Neural progenitor cell (in vitro differentiated cells): ENCODE results near the gene ZMIZ1. TPM values are rescaled to one million over a fixed set of nuclear protein-coding genes. Genes with fewer than 3 reads are reported as not detected.

ENCODE experiments used
- DNase-seq: peaks from one replicate; pipeline ENCODE4 v3.0.0-alpha.2; 2016; ENCODE audit warnings: low spot score
- H2AFZ ChIP-seq: fragments of 200-600 bp; sonication (generic); replicated peaks from 2 replicates; pipeline ENCODE4 v1.6.1; 2016; ENCODE audit warnings: antibody characterized with exemption
- H3F3A ChIP-seq: fragments of 200-600 bp; sonication (generic); 2 replicates; pipeline ENCODE4 v1.6.1; 2016; ENCODE audit warnings: antibody characterized with exemption, low read depth
- H3K27ac ChIP-seq: fragments of 200-600 bp; sonication (generic); 2 replicates; pipeline ENCODE4 v1.5.1; 2016; ENCODE audit warnings: mild to moderate bottlenecking
- H3K27me3 ChIP-seq: fragments of 200-600 bp; sonication (generic); 2 replicates; pipeline ENCODE4 v1.6.1; 2016; ENCODE audit warnings: mild to moderate bottlenecking, moderate library complexity
- H3K36me3 ChIP-seq: fragments of 200-600 bp; sonication (generic); 2 replicates; pipeline ENCODE4 v1.5.1; 2016
- H3K4me1 ChIP-seq: fragments of 200-600 bp; sonication (generic); 2 replicates; pipeline ENCODE4 v1.6.1; 2016; ENCODE audit warnings: mixed run types
- H3K4me2 ChIP-seq: fragments of 200-600 bp; sonication (generic); 2 replicates; pipeline ENCODE4 v1.6.1; 2016
- H3K4me3 ChIP-seq: fragments of 200-600 bp; sonication (generic); 2 replicates; pipeline ENCODE4 v1.5.1; 2016
- H3K79me2 ChIP-seq: fragments of 200-600 bp; sonication (generic); 2 replicates; pipeline ENCODE4 v1.6.1; 2016; ENCODE audit warnings: low read depth
- H3K9ac ChIP-seq: fragments of 200-600 bp; sonication (generic); 2 replicates; pipeline ENCODE4 v1.6.1; 2016
- H3K9me3 ChIP-seq: fragments of 200-600 bp; sonication (generic); 2 replicates; pipeline ENCODE4 v1.5.1; 2016; ENCODE audit warnings: low read depth
- H4K20me1 ChIP-seq: fragments of 200-600 bp; sonication (generic); 2 replicates; pipeline ENCODE4 v1.6.1; 2016; ENCODE audit warnings: low read depth
- H3K27ac Mint-ChIP-seq: 3 replicates; pipeline ENCODE4 v1.8.0; 2021; ENCODE audit warnings: mixed read lengths
- H3K27me3 Mint-ChIP-seq: 2 replicates; pipeline ENCODE4 v1.8.0; 2022; ENCODE audit warnings: low read depth, mild to moderate bottlenecking, inconsistent platforms, moderate library complexity, mixed read lengths; ENCODE audit not compliant: insufficient read depth
- H3K36me3 Mint-ChIP-seq: 3 replicates; pipeline ENCODE4 v1.8.0; 2021; ENCODE audit warnings: mixed read lengths
- H3K4me1 Mint-ChIP-seq: 3 replicates; pipeline ENCODE4 v1.8.0; 2021; ENCODE audit warnings: mixed read lengths
- H3K4me3 Mint-ChIP-seq: 3 replicates; pipeline ENCODE4 v1.8.0; 2021; ENCODE audit warnings: mild to moderate bottlenecking, moderate library complexity, mixed read lengths
- H3K9me3 Mint-ChIP-seq: 3 replicates; pipeline ENCODE4 v1.8.0; 2020; ENCODE audit warnings: mixed read lengths
- EZH2 ChIP-seq: fragments of 200-600 bp; sonication (generic); IDR thresholded peaks from 2 replicates; pipeline ENCODE4 v1.6.1; 2017; ENCODE audit warnings: antibody characterized with exemption, mild to moderate bottlenecking, moderate library complexity
- EZH2phosphoT487 ChIP-seq: fragments of 200-600 bp; sonication (generic); IDR thresholded peaks from 2 replicates; pipeline ENCODE4 v1.6.1; 2017; ENCODE audit warnings: antibody characterized with exemption
- total RNA-seq: library from RNA; depleted of rRNA; stranded (reverse); fragments of >200 nt; gene quantifications from 2 replicates; pipeline ENCODE4 v1.2.3, GENCODE V29; 2015; ENCODE audit warnings: low replicate concordance
- TF ChIP-seq, protein P1 (sequence below): fragments of 200-600 bp; sonication (generic); IDR thresholded peaks from 2 replicates; pipeline ENCODE4 v1.5.1; 2017; ENCODE audit warnings: antibody characterized with exemption, mild to moderate bottlenecking

Gene ZMIZ1
- total RNA-seq, 1 donor from 2014 or later: 5.8 TPM

GRCh38 chr10:79192677-79193003 is 123.9 kb downstream of the ZMIZ1 start:
- no peak overlapping the region for H3K4me2 ChIP-seq
- TF ChIP-seq EZH2phosphoT487 (no peak), EZH2 (no peak)
- TF ChIP-seq, protein P1, sequence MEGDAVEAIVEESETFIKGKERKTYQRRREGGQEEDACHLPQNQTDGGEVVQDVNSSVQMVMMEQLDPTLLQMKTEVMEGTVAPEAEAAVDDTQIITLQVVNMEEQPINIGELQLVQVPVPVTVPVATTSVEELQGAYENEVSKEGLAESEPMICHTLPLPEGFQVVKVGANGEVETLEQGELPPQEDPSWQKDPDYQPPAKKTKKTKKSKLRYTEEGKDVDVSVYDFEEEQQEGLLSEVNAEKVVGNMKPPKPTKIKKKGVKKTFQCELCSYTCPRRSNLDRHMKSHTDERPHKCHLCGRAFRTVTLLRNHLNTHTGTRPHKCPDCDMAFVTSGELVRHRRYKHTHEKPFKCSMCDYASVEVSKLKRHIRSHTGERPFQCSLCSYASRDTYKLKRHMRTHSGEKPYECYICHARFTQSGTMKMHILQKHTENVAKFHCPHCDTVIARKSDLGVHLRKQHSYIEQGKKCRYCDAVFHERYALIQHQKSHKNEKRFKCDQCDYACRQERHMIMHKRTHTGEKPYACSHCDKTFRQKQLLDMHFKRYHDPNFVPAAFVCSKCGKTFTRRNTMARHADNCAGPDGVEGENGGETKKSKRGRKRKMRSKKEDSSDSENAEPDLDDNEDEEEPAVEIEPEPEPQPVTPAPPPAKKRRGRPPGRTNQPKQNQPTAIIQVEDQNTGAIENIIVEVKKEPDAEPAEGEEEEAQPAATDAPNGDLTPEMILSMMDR: no peak
- peaks cover 14% of the 10 kb centered on the region for H3F3A ChIP-seq
- no peak overlapping the region for H3K27ac ChIP-seq
- Mint-ChIP-seq H3K27ac (peak overlapping the region; percentile 82), H3K4me1 (peaks cover 60% of the 10 kb centered on the region), H3K9me3 (no peaks in the 10 kb centered on the region), H3K27me3 (peaks cover 9% of the 10 kb centered on the region), H3K36me3 (peaks cover 16% of the 10 kb centered on the region), H3K4me3 (no peak overlapping the region)
- DNase-seq: no peak
- peaks cover 19% of the 10 kb centered on the region for H3K4me1 ChIP-seq
- no peak overlapping the region for H2AFZ ChIP-seq
- H3K27me3 ChIP-seq: no peaks in the 10 kb centered on the region
- peaks cover 41% of the 10 kb centered on the region for H4K20me1 ChIP-seq
- no peaks in the 10 kb centered on the region for H3K9me3 ChIP-seq
- no peaks in the 10 kb centered on the region for H3K79me2 ChIP-seq
- no peak overlapping the region for H3K9ac ChIP-seq
- H3K4me3 ChIP-seq: no peak overlapping the region
- H3K36me3 ChIP-seq: no peaks in the 10 kb centered on the region

DNA sequence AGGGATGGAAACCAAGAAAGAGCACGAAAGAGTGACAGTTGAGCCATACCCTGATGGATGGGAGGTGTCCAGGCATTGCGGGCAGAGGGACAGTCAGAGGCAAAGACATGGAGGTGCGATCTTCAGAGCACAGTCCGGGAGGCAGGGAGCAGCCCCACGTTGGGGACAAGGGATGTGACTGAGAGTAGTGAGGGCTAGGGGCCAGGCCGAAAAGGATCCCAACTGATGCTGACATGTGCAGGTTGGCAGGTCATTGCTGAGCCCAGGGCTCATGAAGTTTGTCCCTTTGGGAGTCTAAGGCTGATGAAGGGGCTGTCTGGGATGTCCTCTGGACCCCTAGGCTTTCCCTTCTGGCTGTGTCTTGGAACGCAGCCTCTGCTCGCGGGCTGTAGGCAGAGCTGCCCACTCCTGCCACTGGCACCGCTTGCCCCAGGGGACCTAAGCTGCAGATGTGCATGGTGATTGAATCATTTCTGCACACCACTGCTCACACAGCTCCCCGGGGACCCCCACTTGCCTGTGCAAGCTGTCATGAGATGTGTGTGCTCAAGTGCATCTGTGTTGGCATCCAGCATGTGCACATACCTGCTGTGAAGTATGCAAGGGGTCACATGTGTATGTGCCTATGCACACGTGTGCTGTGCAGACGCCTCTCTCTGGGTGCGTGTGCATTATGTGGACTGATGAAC is 125.1 kb downstream of the ZMIZ1 start:
- peaks cover 48% of the 10 kb centered on the region for H3K4me1 Mint-ChIP-seq
- H3K27ac Mint-ChIP-seq: peak overlapping the region; percentile 2
- H3K27me3 ChIP-seq: no peaks in the 10 kb centered on the region
- no peak overlapping the region for H3K9ac ChIP-seq
- H3K27me3 Mint-ChIP-seq: peaks cover 8% of the 10 kb centered on the region
- TF ChIP-seq, protein P1: no peak
- TF ChIP-seq EZH2phosphoT487: no peak
- TF ChIP-seq EZH2: no peak
- peaks cover 14% of the 10 kb centered on the region for H3F3A ChIP-seq
- H3K36me3 Mint-ChIP-seq: peaks cover 13% of the 10 kb centered on the region
- no peak overlapping the region for H3K4me2 ChIP-seq
- no peak overlapping the region for H3K27ac ChIP-seq
- no peaks in the 10 kb centered on the region for H3K36me3 ChIP-seq
- no peak overlapping the region for H3K4me3 Mint-ChIP-seq
- no peaks in the 10 kb centered on the region for H3K9me3 ChIP-seq
- H3K9me3 Mint-ChIP-seq: no peaks in the 10 kb centered on the region
- peaks cover 34% of the 10 kb centered on the region for H4K20me1 ChIP-seq
- H3K4me1 ChIP-seq: peaks cover 9% of the 10 kb centered on the region
- no peak for DNase-seq
- H3K79me2 ChIP-seq: no peaks in the 10 kb centered on the region
- H3K4me3 ChIP-seq: no peak overlapping the region
- H2AFZ ChIP-seq: no peak overlapping the region

- H3K36me3 ChIP-seq: no peaks in the 10 kb centered on the region
- no peak overlapping the region for H3K4me3 Mint-ChIP-seq
- peaks cover 32% of the 10 kb centered on the region for H4K20me1 ChIP-seq
- peak overlapping the region; percentile 6 for H3K4me3 ChIP-seq
- H3K9ac ChIP-seq: no peak overlapping the region
- H3K27me3 ChIP-seq: no peaks in the 10 kb centered on the region
- H3K27ac Mint-ChIP-seq: peak overlapping the region; percentile 93
- H3K79me2 ChIP-seq: no peaks in the 10 kb centered on the region
- H3K4me1 ChIP-seq: peaks cover 8% of the 10 kb centered on the region
- H3K9me3 ChIP-seq: no peaks in the 10 kb centered on the region
- no peaks in the 10 kb centered on the region for H3K9me3 Mint-ChIP-seq
- H2AFZ ChIP-seq: no peak overlapping the region
- H3K27me3 Mint-ChIP-seq: peaks cover 8% of the 10 kb centered on the region
- H3K4me1 Mint-ChIP-seq: peaks cover 39% of the 10 kb centered on the region
- DNase-seq: peak; percentile 97
- H3F3A ChIP-seq: peaks cover 14% of the 10 kb centered on the region
- peak overlapping the region; percentile 1 for H3K27ac ChIP-seq
- no peak for TF ChIP-seq EZH2
- TF ChIP-seq, protein P1: peak; percentile 97
- peak overlapping the region; percentile 65 for H3K4me2 ChIP-seq
- peaks cover 13% of the 10 kb centered on the region for H3K36me3 Mint-ChIP-seq
Measured at GRCh38 chr10:79195091-79195923, 126.5 kb downstream of the ZMIZ1 start.
